ENCODE results near the gene DOCK1.

Gene DOCK1

GRCh38 chr10:127227027-127227426 is 321.8 kb downstream of the DOCK1 start:
- Histone ChIP-seq H3K4me1 (ENCODE audit: control insufficient read depth, insufficient read depth, low read length, poor library complexity, severe bottlenecking) (no peaks in the 10 kb centered on the region), H3K27me3 (replicated peaks; ENCODE audit: control insufficient read depth, insufficient read depth, low read length, poor library complexity, severe bottlenecking) (no peaks in the 10 kb centered on the region), H3K9me3 (ENCODE audit: control insufficient read depth, low read length) (no peaks in the 10 kb centered on the region), H3K27ac (ENCODE audit: insufficient read depth, low read length, poor library complexity, severe bottlenecking) (no peak overlapping the region), H3K36me3 (ENCODE audit: control insufficient read depth, insufficient read depth, low read length) (no peaks in the 10 kb centered on the region), H3K4me3 (ENCODE audit: insufficient read depth, low read depth, low read length, poor library complexity, severe bottlenecking) (no peak overlapping the region)
- DNase-seq = no peak

GRCh38 chr10:127227663-127228062 is 322.4 kb downstream of the DOCK1 start:
- Histone ChIP-seq H3K27ac (ENCODE audit: insufficient read depth, low read length, poor library complexity, severe bottlenecking) (no peak overlapping the region), H3K4me1 (ENCODE audit: control insufficient read depth, insufficient read depth, low read length, poor library complexity, severe bottlenecking) (no peaks in the 10 kb centered on the region), H3K9me3 (ENCODE audit: control insufficient read depth, low read length) (no peaks in the 10 kb centered on the region), H3K4me3 (ENCODE audit: insufficient read depth, low read depth, low read length, poor library complexity, severe bottlenecking) (no peak overlapping the region), H3K27me3 (replicated peaks; ENCODE audit: control insufficient read depth, insufficient read depth, low read length, poor library complexity, severe bottlenecking) (no peaks in the 10 kb centered on the region), H3K36me3 (ENCODE audit: control insufficient read depth, insufficient read depth, low read length) (no peaks in the 10 kb centered on the region)
- no peak for DNase-seq

- H3K36me3 ChIP-seq (ENCODE audit: control insufficient read depth, insufficient read depth, low read length) = no peaks in the 10 kb centered on the region
- no peaks in the 10 kb centered on the region for H3K27me3 ChIP-seq (replicated peaks; ENCODE audit: control insufficient read depth, insufficient read depth, low read length, poor library complexity, severe bottlenecking)
- H3K4me3 ChIP-seq (ENCODE audit: insufficient read depth, low read depth, low read length, poor library complexity, severe bottlenecking) = no peak overlapping the region
- DNase-seq = no peak
- H3K4me1 ChIP-seq (ENCODE audit: control insufficient read depth, insufficient read depth, low read length, poor library complexity, severe bottlenecking) = no peaks in the 10 kb centered on the region
- no peaks in the 10 kb centered on the region for H3K9me3 ChIP-seq (ENCODE audit: control insufficient read depth, low read length)
- H3K27ac ChIP-seq (ENCODE audit: insufficient read depth, low read length, poor library complexity, severe bottlenecking) = no peak overlapping the region
These were observed 323.1 kb downstream of the DOCK1 start for GRCh38 chr10:127228195-127228787.

GRCh38 chr10:127234306-127234800 is 329.1 kb downstream of the DOCK1 start:
- Histone ChIP-seq H3K36me3 (ENCODE audit: control insufficient read depth, insufficient read depth, low read length) (no peaks in the 10 kb centered on the region), H3K9me3 (ENCODE audit: control insufficient read depth, low read length) (no peaks in the 10 kb centered on the region), H3K27me3 (replicated peaks; ENCODE audit: control insufficient read depth, insufficient read depth, low read length, poor library complexity, severe bottlenecking) (no peaks in the 10 kb centered on the region), H3K4me3 (ENCODE audit: insufficient read depth, low read depth, low read length, poor library complexity, severe bottlenecking) (no peak overlapping the region), H3K27ac (ENCODE audit: insufficient read depth, low read length, poor library complexity, severe bottlenecking) (no peak overlapping the region), H3K4me1 (ENCODE audit: control insufficient read depth, insufficient read depth, low read length, poor library complexity, severe bottlenecking) (no peaks in the 10 kb centered on the region)
- DNase-seq = no peak

- Histone ChIP-seq H3K9me3 (ENCODE audit: control insufficient read depth, low read length) (no peaks in the 10 kb centered on the region), H3K36me3 (ENCODE audit: control insufficient read depth, insufficient read depth, low read length) (no peaks in the 10 kb centered on the region), H3K4me1 (ENCODE audit: control insufficient read depth, insufficient read depth, low read length, poor library complexity, severe bottlenecking) (no peaks in the 10 kb centered on the region), H3K27me3 (replicated peaks; ENCODE audit: control insufficient read depth, insufficient read depth, low read length, poor library complexity, severe bottlenecking) (no peaks in the 10 kb centered on the region), H3K4me3 (ENCODE audit: insufficient read depth, low read depth, low read length, poor library complexity, severe bottlenecking) (no peak overlapping the region), H3K27ac (ENCODE audit: insufficient read depth, low read length, poor library complexity, severe bottlenecking) (no peak overlapping the region)
- DNase-seq = no peak
These were observed 331.0 kb downstream of the DOCK1 start for GRCh38 chr10:127236266-127236665.

- H3K4me1 ChIP-seq (ENCODE audit: control insufficient read depth, insufficient read depth, low read length, poor library complexity, severe bottlenecking) = no peaks in the 10 kb centered on the region
- no peak for DNase-seq
These were observed 337.7 kb downstream of the DOCK1 start for GRCh38 chr10:127242914-127243313.

GRCh38 chr10:127243490-127244272 is 338.5 kb downstream of the DOCK1 start:
- Histone ChIP-seq H3K4me1 (ENCODE audit: control insufficient read depth, insufficient read depth, low read length, poor library complexity, severe bottlenecking) (no peaks in the 10 kb centered on the region), H3K4me3 (ENCODE audit: insufficient read depth, low read depth, low read length, poor library complexity, severe bottlenecking) (no peak overlapping the region), H3K9me3 (ENCODE audit: control insufficient read depth, low read length) (no peaks in the 10 kb centered on the region), H3K36me3 (ENCODE audit: control insufficient read depth, insufficient read depth, low read length) (no peaks in the 10 kb centered on the region), H3K27me3 (replicated peaks; ENCODE audit: control insufficient read depth, insufficient read depth, low read length, poor library complexity, severe bottlenecking) (no peaks in the 10 kb centered on the region), H3K27ac (ENCODE audit: insufficient read depth, low read length, poor library complexity, severe bottlenecking) (no peak overlapping the region)
- DNase-seq = no peak

More at GRCh38 chr10:127242914-127243313, 337.7 kb downstream of the DOCK1 start:
- H3K9me3 ChIP-seq (ENCODE audit: control insufficient read depth, low read length) = no peaks in the 10 kb centered on the region
- H3K36me3 ChIP-seq (ENCODE audit: control insufficient read depth, insufficient read depth, low read length) = no peaks in the 10 kb centered on the region
- H3K27ac ChIP-seq (ENCODE audit: insufficient read depth, low read length, poor library complexity, severe bottlenecking) = no peak overlapping the region
- H3K27me3 ChIP-seq (replicated peaks; ENCODE audit: control insufficient read depth, insufficient read depth, low read length, poor library complexity, severe bottlenecking) = no peaks in the 10 kb centered on the region
- H3K4me3 ChIP-seq (ENCODE audit: insufficient read depth, low read depth, low read length, poor library complexity, severe bottlenecking) = no peak overlapping the region

GRCh38 chr10:127245456-127245855 is 340.2 kb downstream of the DOCK1 start:
- H3K9me3 ChIP-seq (ENCODE audit: control insufficient read depth, low read length) = no peaks in the 10 kb centered on the region
- H3K27ac ChIP-seq (ENCODE audit: insufficient read depth, low read length, poor library complexity, severe bottlenecking) = no peak overlapping the region
- no peaks in the 10 kb centered on the region for H3K36me3 ChIP-seq (ENCODE audit: control insufficient read depth, insufficient read depth, low read length)

GRCh38 chr10:127250031-127250430 is 344.8 kb downstream of the DOCK1 start:
- Histone ChIP-seq H3K36me3 (ENCODE audit: control insufficient read depth, insufficient read depth, low read length) (no peaks in the 10 kb centered on the region), H3K9me3 (ENCODE audit: control insufficient read depth, low read length) (no peaks in the 10 kb centered on the region), H3K4me3 (ENCODE audit: insufficient read depth, low read depth, low read length, poor library complexity, severe bottlenecking) (no peak overlapping the region), H3K27me3 (replicated peaks; ENCODE audit: control insufficient read depth, insufficient read depth, low read length, poor library complexity, severe bottlenecking) (no peaks in the 10 kb centered on the region), H3K27ac (ENCODE audit: insufficient read depth, low read length, poor library complexity, severe bottlenecking) (no peak overlapping the region), H3K4me1 (ENCODE audit: control insufficient read depth, insufficient read depth, low read length, poor library complexity, severe bottlenecking) (no peaks in the 10 kb centered on the region)
- DNase-seq = no peak

More at GRCh38 chr10:127245456-127245855, 340.2 kb downstream of the DOCK1 start:
- Histone ChIP-seq H3K4me1 (ENCODE audit: control insufficient read depth, insufficient read depth, low read length, poor library complexity, severe bottlenecking) (no peaks in the 10 kb centered on the region), H3K4me3 (ENCODE audit: insufficient read depth, low read depth, low read length, poor library complexity, severe bottlenecking) (no peak overlapping the region), H3K27me3 (replicated peaks; ENCODE audit: control insufficient read depth, insufficient read depth, low read length, poor library complexity, severe bottlenecking) (no peaks in the 10 kb centered on the region)
- DNase-seq = no peak

- Histone ChIP-seq H3K27me3 (replicated peaks; ENCODE audit: control insufficient read depth, insufficient read depth, low read length, poor library complexity, severe bottlenecking) (no peaks in the 10 kb centered on the region), H3K27ac (ENCODE audit: insufficient read depth, low read length, poor library complexity, severe bottlenecking) (no peak overlapping the region), H3K36me3 (ENCODE audit: control insufficient read depth, insufficient read depth, low read length) (no peaks in the 10 kb centered on the region), H3K9me3 (ENCODE audit: control insufficient read depth, low read length) (no peaks in the 10 kb centered on the region), H3K4me1 (ENCODE audit: control insufficient read depth, insufficient read depth, low read length, poor library complexity, severe bottlenecking) (no peaks in the 10 kb centered on the region), H3K4me3 (ENCODE audit: insufficient read depth, low read depth, low read length, poor library complexity, severe bottlenecking) (no peak overlapping the region)
- DNase-seq = no peak
These were observed 347.6 kb downstream of the DOCK1 start for GRCh38 chr10:127252818-127253217.

Measured in effector memory CD4-positive, alpha-beta T cell (primary cell).